Peyer's patch (tissue), 4 donors: Measurements from ENCODE around the gene EIF3A. TPM values are rescaled to one million over a fixed set of nuclear protein-coding genes. Genes with fewer than 3 reads are reported as not detected.
A peak's percentile ranks its signal among the peaks of the same experiment; 100 is the strongest.

ENCODE experiments used
- DNase-seq, 3 donors: peaks; one replicate each; pipeline ENCODE4 v3.0.0-alpha.2; 2017 to 2019
- H3K27ac ChIP-seq, 4 donors: fragments of 200-600 bp; sonication (generic); one replicate each; pipeline ENCODE4 v1.5.1; 2016 to 2019
- H3K27me3 ChIP-seq, 2 donors: fragments of 200-600 bp; sonication (generic); one replicate each; pipeline ENCODE4 v1.5.1; 2019
- H3K36me3 ChIP-seq, 3 donors: fragments of 200-600 bp; sonication (generic); one replicate each; pipeline ENCODE4 v1.5.1; 2016 to 2019
- H3K4me1 ChIP-seq, 4 donors: fragments of 200-600 bp; sonication (generic); one replicate each; pipeline ENCODE4 v1.5.1; 2016 to 2019
- H3K4me3 ChIP-seq, 4 donors: fragments of 200-600 bp; sonication (generic); 1 replicate in 3 of 4; 2 replicates in 1 of 4; pipeline ENCODE4 v1.5.1; 2016 to 2019; ENCODE audit warnings: mild to moderate bottlenecking in 1 of 4
- H3K9me3 ChIP-seq, 4 donors: fragments of 200-600 bp; sonication (generic); one replicate each; pipeline ENCODE4 v1.5.1; 2016 to 2019; ENCODE audit warnings: mild to moderate bottlenecking in 1 of 4
- CTCF ChIP-seq, 6 experiments: fragments of 450-650 bp in 4 of 6; fragments of 200-600 bp in 2 of 6; sonication (generic) in 1 of 6; IDR thresholded peaks; one replicate each; pipeline ENCODE4 v1.5.1; 2017 to 2019; ENCODE audit warnings: antibody characterized with exemption in 6 of 6, mild to moderate bottlenecking in 3 of 6, moderate library complexity in 1 of 6
- POLR2A ChIP-seq, 2 donors: fragments of 450-650 bp; IDR thresholded peaks; one replicate each; pipeline ENCODE4 v1.5.1; 2017; ENCODE audit warnings: antibody characterized with exemption in 2 of 2, mild to moderate bottlenecking in 2 of 2, moderate library complexity in 2 of 2
- total RNA-seq, 4 donors: library from RNA; depleted of rRNA; stranded (reverse); fragments of >200 nt; gene quantifications; one replicate each; pipeline ENCODE4 v1.1.0, GENCODE V29; 2016

EIF3A gene
- total RNA-seq, result 100 to 1,000 TPM in 1 of 4 donors, 10 to 100 TPM in 3; 69.5 to 266 (median 89.5) TPM

DNA sequence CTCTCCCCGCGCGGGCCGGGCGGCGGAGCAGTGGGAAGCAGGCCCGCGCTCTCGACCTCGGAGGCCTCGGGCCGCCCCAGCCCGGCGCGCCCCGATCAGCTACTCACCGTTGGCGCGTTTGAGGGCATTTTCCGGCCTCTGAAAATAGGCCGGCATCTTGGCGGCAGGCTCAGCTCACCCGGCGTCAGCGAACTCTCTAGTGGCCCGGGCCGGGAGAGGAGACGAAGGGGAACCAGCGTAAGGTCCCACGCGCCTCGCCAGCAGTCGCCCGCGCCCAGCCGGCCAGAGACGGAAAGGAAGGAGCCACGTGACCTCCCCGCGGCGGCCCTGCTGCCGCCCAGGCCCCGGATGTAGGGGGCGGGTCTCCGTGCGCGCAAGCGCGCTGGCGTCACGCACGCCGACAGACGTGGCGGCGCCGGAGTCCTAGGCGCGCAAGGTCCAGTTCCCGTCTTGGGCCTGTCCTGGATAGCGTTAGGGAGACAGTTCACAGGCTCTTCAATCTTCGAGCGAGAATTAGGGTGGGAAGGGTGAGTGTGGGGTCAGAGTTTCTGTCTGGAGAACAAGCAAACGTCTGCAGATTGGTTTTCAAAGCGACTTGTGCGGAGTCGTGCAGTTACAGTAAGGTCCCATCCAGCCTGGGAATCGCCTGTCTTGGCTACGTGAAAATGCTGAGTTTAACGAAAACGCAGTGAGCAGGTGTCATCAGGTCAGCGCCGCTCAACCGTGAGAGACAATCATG lies at the start of gene EIF3A:
Gene EIF3A, minus strand, starts transcription at position 297 of the 739 bp plus-strand sequence. Its CDS starts 141 bp downstream, at position 156.
- Histone ChIP-seq H3K4me3 (peak within 1 kb of the TSS; percentile 78 to 94 (median 88)), H3K9me3 (no peaks in the 10 kb centered on the region), H3K36me3 (peaks cover 0 to 2% (median 0%) of the 10 kb centered on the region in 3 donors), H3K27me3 (no peaks in the 10 kb centered on the region), H3K27ac (peak within 1 kb of the TSS; percentile 94 to 98 (median 96)), H3K4me1 (peaks cover 0 to 30% (median 11%) of the 10 kb centered on the region in 4 donors)
- DNase-seq, result peak; percentile 88 to 96 (median 96)
- no peak for TF ChIP-seq CTCF (IDR thresholded peaks at IDR 0.05)
- peak; percentile 96 to 97 for TF ChIP-seq POLR2A (IDR thresholded peaks at IDR 0.05)

DNA sequence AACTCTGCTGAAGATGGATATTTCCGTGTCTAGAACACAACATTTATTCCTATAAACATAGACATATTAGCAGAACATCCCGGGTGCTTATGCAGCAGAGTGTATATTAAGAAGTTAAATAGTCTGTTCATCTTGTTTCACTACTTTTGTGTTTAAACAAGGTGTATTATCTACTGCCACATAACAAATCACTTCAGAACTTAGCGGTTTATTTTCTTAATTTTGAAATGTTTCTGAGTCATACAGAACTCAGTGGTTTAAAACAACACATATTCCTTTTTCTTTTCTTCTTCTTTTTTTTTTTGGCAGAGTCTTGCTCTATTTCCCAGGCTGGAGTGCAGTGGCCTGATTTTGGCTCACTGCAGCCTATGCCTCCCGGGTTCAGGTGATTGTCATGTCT lies 49.1 kb upstream of the EIF3A start:
- no peaks in the 10 kb centered on the region for H3K9me3 ChIP-seq
- H3K27me3 ChIP-seq, result no peaks in the 10 kb centered on the region
- peaks cover 0 to 8% (median 0%) of the 10 kb centered on the region in 4 donors for H3K4me1 ChIP-seq
- H3K4me3 ChIP-seq, result no peak overlapping the region
- H3K36me3 ChIP-seq, result peaks cover 0 to 72% (median 0%) of the 10 kb centered on the region in 3 donors
- no peak overlapping the region for H3K27ac ChIP-seq
- no peak for DNase-seq
- no peak for TF ChIP-seq CTCF (IDR thresholded peaks at IDR 0.05)
- TF ChIP-seq POLR2A (IDR thresholded peaks at IDR 0.05), result no peak

DNA sequence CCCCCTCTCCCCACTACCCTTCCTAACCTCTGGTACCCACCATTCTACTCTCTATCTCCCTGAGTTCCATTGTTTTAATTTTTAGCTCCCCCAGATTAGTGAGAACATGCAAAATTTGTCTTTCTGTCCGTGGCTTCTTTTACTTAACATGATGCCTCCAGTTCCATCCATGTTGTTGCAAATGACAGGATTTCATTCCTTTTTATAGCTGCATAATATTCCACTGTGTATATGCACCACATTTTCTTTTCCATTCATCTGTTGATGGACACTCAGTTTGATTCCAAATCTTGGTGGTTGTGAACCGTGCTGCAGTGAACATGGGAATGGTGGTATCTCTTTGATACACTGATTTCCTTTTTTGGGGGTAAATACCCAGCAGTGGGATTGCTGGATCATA lies 45.3 kb upstream of the EIF3A start:
- Histone ChIP-seq H3K27ac (no peak overlapping the region), H3K4me1 (peaks cover 0 to 1% (median 0%) of the 10 kb centered on the region in 4 donors), H3K9me3 (no peaks in the 10 kb centered on the region), H3K36me3 (peaks cover 0 to 92% (median 0%) of the 10 kb centered on the region in 3 donors), H3K27me3 (no peaks in the 10 kb centered on the region), H3K4me3 (no peak overlapping the region)
- DNase-seq, result no peak
- TF ChIP-seq POLR2A (IDR thresholded peaks at IDR 0.05), result no peak
- TF ChIP-seq CTCF (IDR thresholded peaks at IDR 0.05), result no peak

DNA sequence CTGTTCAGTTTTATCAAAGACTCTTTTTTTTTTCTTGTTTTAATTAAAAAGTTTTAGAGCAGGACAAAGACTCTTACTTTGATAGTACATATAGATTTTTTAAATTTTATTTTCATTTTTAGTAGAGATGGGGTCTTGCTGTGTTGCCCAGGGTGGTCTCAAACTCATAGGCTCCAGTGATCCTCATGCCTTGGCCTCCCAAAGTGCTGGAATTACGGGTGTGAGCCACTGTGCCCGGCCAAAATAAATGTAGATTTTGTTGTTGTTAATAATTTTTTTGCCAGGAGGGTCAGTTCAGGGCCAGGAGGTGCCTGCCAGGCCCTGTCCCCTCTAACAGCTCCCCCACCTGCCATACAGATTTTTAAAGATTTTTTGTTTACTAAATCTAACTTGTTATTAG lies 40.3 kb upstream of the EIF3A start:
- no peak overlapping the region for H3K27ac ChIP-seq

DNA sequence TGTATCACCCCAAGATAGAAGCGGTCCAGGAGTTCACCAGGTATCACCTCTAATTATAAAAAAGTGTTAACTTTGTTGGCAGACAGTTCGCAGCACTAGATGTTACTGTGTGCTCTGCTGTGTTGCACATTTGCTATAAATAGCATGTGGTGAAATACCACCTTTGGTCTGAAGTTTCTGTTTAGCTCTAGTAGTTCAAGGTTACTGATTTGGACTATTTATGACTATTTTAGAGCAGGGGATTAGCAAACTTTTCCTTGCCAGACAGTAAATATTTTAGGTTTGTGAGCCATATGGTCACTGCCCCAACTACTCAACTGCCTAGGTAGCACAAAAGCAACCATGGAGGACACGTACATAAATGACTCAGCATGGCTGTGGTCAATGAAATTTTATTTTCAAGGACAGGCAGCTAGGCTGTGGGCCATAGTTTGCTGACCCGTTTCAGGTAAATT lies 39.8 kb upstream of the EIF3A start:
- TF ChIP-seq CTCF (IDR thresholded peaks at IDR 0.05) (no peak), POLR2A (IDR thresholded peaks at IDR 0.05) (no peak)

More for the DNA sequence above, 40.3 kb upstream of the EIF3A start:
- Histone ChIP-seq H3K4me1 (no peaks in the 10 kb centered on the region), H3K36me3 (peaks cover 0 to 92% (median 0%) of the 10 kb centered on the region in 3 donors), H3K4me3 (no peak overlapping the region), H3K9me3 (no peaks in the 10 kb centered on the region), H3K27me3 (no peaks in the 10 kb centered on the region)
- DNase-seq, result no peak
- no peak for TF ChIP-seq POLR2A (IDR thresholded peaks at IDR 0.05)
- TF ChIP-seq CTCF (IDR thresholded peaks at IDR 0.05), result no peak

More for the DNA sequence above, 39.8 kb upstream of the EIF3A start:
- Histone ChIP-seq H3K27ac (peak overlapping the region in 1 of 4 donors; percentile 21), H3K9me3 (no peaks in the 10 kb centered on the region), H3K27me3 (no peaks in the 10 kb centered on the region), H3K36me3 (peaks cover 0 to 87% (median 0%) of the 10 kb centered on the region in 3 donors), H3K4me1 (no peaks in the 10 kb centered on the region), H3K4me3 (no peak overlapping the region)
- DNase-seq, result no peak
